Astrocyte (in vitro differentiated cells and primary cell): ENCODE results near the gene ELFN2.

ENCODE experiments used
- EZH2 ChIP-seq: IDR thresholded peaks from 2 replicates; pipeline ENCODE4 v1.6.1; 2012; ENCODE audit warnings: mild to moderate bottlenecking, low read length, inconsistent platforms; ENCODE audit not compliant: insufficient read depth
- TF ChIP-seq, protein P1 (sequence below): IDR thresholded peaks from 2 replicates; pipeline ENCODE4 v1.5.1; 2011; ENCODE audit warnings: low read depth, mild to moderate bottlenecking, inconsistent platforms, low read length, moderate library complexity; ENCODE audit not compliant: insufficient read depth

DNA sequence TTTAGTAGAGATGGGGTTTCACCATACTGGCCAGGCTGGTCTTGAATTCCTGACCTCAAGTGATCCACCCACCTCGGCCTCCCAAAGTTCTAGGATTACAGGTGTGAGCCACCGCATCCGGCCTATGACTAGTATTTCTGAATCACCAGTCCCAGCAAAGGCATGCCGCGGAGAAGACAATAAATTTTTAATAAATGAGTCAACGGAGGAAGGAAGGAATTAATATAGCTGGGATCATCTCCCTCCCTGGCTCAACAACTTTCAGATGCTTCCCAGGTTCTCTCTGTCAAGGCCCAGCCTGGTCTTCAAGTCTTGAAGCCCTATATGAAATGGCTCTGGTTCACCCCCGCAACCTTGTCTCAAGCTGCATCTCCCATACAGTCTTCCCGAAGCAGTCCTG is 99.3 kb downstream of the ELFN2 start:
- TF ChIP-seq, protein P1, sequence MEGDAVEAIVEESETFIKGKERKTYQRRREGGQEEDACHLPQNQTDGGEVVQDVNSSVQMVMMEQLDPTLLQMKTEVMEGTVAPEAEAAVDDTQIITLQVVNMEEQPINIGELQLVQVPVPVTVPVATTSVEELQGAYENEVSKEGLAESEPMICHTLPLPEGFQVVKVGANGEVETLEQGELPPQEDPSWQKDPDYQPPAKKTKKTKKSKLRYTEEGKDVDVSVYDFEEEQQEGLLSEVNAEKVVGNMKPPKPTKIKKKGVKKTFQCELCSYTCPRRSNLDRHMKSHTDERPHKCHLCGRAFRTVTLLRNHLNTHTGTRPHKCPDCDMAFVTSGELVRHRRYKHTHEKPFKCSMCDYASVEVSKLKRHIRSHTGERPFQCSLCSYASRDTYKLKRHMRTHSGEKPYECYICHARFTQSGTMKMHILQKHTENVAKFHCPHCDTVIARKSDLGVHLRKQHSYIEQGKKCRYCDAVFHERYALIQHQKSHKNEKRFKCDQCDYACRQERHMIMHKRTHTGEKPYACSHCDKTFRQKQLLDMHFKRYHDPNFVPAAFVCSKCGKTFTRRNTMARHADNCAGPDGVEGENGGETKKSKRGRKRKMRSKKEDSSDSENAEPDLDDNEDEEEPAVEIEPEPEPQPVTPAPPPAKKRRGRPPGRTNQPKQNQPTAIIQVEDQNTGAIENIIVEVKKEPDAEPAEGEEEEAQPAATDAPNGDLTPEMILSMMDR = no peak
- no peak for TF ChIP-seq EZH2
